NOMO-1 treated with DMSO at 0.1 percent for 48 hours (cell line): ENCODE results near the gene MRPL19.

Experiments
- DNase-seq: peaks from one replicate; lab custom pipeline; 2025; ENCODE audit not compliant: unreplicated experiment; lab: John Stamatoyannopoulos, UW

The MRPL19 gene

GRCh38 chr2:75728614-75729419 is 82.2 kb downstream of the MRPL19 start:
- DNase-seq, result no peak

- DNase-seq, result peak; percentile 0
These were observed 83.3 kb downstream of the MRPL19 start for GRCh38 chr2:75729861-75730260.

GRCh38 chr2:75736276-75736675 is 89.7 kb downstream of the MRPL19 start:
- no peak for DNase-seq

GRCh38 chr2:75737961-75738360 is 91.4 kb downstream of the MRPL19 start:
- no peak for DNase-seq
